ENCODE measurements around the gene GCFC2. TPM values are rescaled to one million over a fixed set of nuclear protein-coding genes. Genes with fewer than 3 reads are reported as not detected.

Gene GCFC2
- total and polyA plus RNA-seq, 9 of the 15 experiments (the other 6 are each of a cell fraction or from before 2014, with no cell fraction given) = 10.5 to 40.6 (median 23.0) TPM

GRCh38 chr2:75710220-75710576 lies 517 bp downstream of the GCFC2 start (continued):
- TF ChIP-seq NR4A1 (CRISPR knock-in tag; IDR thresholded peaks at IDR 0.05) (no peak), NR4A1 (tag; IDR thresholded peaks at IDR 0.05) (no peak), TCF3 (CRISPR knock-in tag; IDR thresholded peaks at IDR 0.05) (0 out of 2 replicates have a peak, but pooled peaks have one; percentile 1), RFX1 (IDR thresholded peaks at IDR 0.05) (0 out of 2 replicates have a peak, but pooled peaks have one; percentile 9)

GRCh38 chr2:75709297-75709696 lies 1.4 kb downstream of the GCFC2 start:
- H3K9me3 ChIP-seq (replicated peaks; ENCODE audit: control insufficient read depth, insufficient read depth, low read depth, low read length) = no peaks in the 10 kb centered on the region
- in situ Hi-C loops (cut with MboI) = no loop called here
- DNase-seq (ENCODE audit: extremely low read depth in 1 of 4, low spot score in 3 of 4) = peak in 2 of 4 experiments; percentile 10 to 20
- H3K27me3 ChIP-seq (ENCODE audit: control insufficient read depth in 2 of 2, insufficient read depth in 2 of 2, low read length in 2 of 2) = no peaks in the 10 kb centered on the region
- peak overlapping the region; percentile 52 for H3K4me3 ChIP-seq
- ChIA-PET CTCF (ENCODE audit: low intra/inter-chr PET ratio) (no interaction called here), POLR2A (interaction anchor here (1.5 kb wide), 1 partner anchor 14 kb away, joined by 4 read pairs; no protein-coding TSS in a partner anchor)
- no peaks in the 10 kb centered on the region for H4K20me1 ChIP-seq (replicated peaks; ENCODE audit: control insufficient read depth, insufficient read depth, low read length)
- H3K79me2 ChIP-seq (ENCODE audit: control insufficient read depth, insufficient read depth, low read length) = peaks cover 34% of the 10 kb centered on the region
- ATAC-seq = peak; percentile 27
- peaks cover 3 to 12% of the 10 kb centered on the region in 2 experiments; a peak in 1 of 5 replicates for H3K4me1 ChIP-seq (replicated peaks in 1 of 2; ENCODE audit: control insufficient read depth in 2 of 2, insufficient read depth in 2 of 2, low read length in 2 of 2)
- H3K9ac ChIP-seq (ENCODE audit: insufficient read depth in 1 of 2, low read depth in 2 of 2, low read length in 2 of 2) = peak overlapping the region in 1 of 2 experiments; percentile 82; a peak in 3 of 4 replicates
- peak overlapping the region; percentile 22 for H2AFZ ChIP-seq (ENCODE audit: low read depth, low read length)
- no TSS peak for BruUV-seq (replicated peaks)
- peak; percentile 85 for FAIRE-seq
- H3K27ac ChIP-seq (ENCODE audit: extremely low read depth, low read depth, low read length) = no peak overlapping the region; the same call in 2 of the 3 replicates
- peaks cover 20% of the 10 kb centered on the region for H3K36me3 ChIP-seq (ENCODE audit: control insufficient read depth, insufficient read depth, low read length)
- intact Hi-C loops (cut with micrococcal nuclease) = no loop called here
- H3K9me1 ChIP-seq (ENCODE audit: control insufficient read depth, insufficient read depth, low read length) = no peaks in the 10 kb centered on the region
- 0% methylated on average over 3 of the region's 3 CpGs for WGBS (ENCODE audit: insufficient coverage, low coverage, missing lambda C conversion rate)
- peak overlapping the region; percentile 90 for H3K4me2 ChIP-seq (ENCODE audit: insufficient read depth, low read length)
- TF ChIP-seq ZKSCAN8 (CRISPR knock-in tag; IDR thresholded peaks at IDR 0.05) (no peak), KDM1A (IDR thresholded peaks at IDR 0.05) (peak; percentile 29 to 38; a peak in 3 of 4 replicates), SPI1 (IDR thresholded peaks at IDR 0.05; ENCODE audit: borderline replicate concordance, low read depth, low read length) (no peak), CREB3 (tag; conservative IDR thresholded peaks at IDR 0.05; ENCODE audit: low read depth) (no peak), HDAC3 (IDR thresholded peaks at IDR 0.05; ENCODE audit: borderline replicate concordance, partially characterized antibody) (peak; percentile 20), CBX2 (IDR thresholded peaks at IDR 0.05; ENCODE audit: insufficient read depth, low read length, poor library complexity, severe bottlenecking) (no peak), ZNF76 (CRISPR knock-in tag; IDR thresholded peaks at IDR 0.05; ENCODE audit: borderline replicate concordance) (no peak), ARNT (IDR thresholded peaks at IDR 0.05) (peak in 1 of 2 experiments; percentile 54; a peak in 1 of 4 replicates), BRCA1 (IDR thresholded peaks at IDR 0.05) (no peak), BRCA1 (CRISPR knock-in tag; IDR thresholded peaks at IDR 0.05) (no peak), YY1 (IDR thresholded peaks at IDR 0.05; ENCODE audit: borderline replicate concordance in 1 of 3, control insufficient read depth in 1 of 3, extremely low read depth in 1 of 3, insufficient read depth in 3 of 3, insufficient read length in 1 of 3, insufficient replicate concordance in 2 of 3, low read depth in 1 of 3, low read length in 2 of 3) (no peak), ZNF197 (CRISPR knock-in tag; IDR thresholded peaks at IDR 0.05; ENCODE audit: low read depth) (no peak), HMBOX1 (IDR thresholded peaks at IDR 0.05) (0 out of 2 replicates have a peak, but pooled peaks have one; percentile 22), CBX1 (IDR thresholded peaks at IDR 0.05; ENCODE audit: low read depth) (no peak)
- TF ChIP-seq, protein P1, sequence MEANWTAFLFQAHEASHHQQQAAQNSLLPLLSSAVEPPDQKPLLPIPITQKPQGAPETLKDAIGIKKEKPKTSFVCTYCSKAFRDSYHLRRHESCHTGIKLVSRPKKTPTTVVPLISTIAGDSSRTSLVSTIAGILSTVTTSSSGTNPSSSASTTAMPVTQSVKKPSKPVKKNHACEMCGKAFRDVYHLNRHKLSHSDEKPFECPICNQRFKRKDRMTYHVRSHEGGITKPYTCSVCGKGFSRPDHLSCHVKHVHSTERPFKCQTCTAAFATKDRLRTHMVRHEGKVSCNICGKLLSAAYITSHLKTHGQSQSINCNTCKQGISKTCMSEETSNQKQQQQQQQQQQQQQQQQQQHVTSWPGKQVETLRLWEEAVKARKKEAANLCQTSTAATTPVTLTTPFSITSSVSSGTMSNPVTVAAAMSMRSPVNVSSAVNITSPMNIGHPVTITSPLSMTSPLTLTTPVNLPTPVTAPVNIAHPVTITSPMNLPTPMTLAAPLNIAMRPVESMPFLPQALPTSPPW (CRISPR knock-in tag; IDR thresholded peaks at IDR 0.05) = no peak

Measured in K562 (cell line).